GF-D8 (cell line): ENCODE data around the gene OR6Q1.

Source experiments
- DNase-seq: peaks from one replicate; lab custom pipeline; 2025; lab: John Stamatoyannopoulos, UW

The OR6Q1 gene

GRCh38 chr11:58058276-58059006 lies 27.7 kb downstream of the OR6Q1 start:
- no peak for DNase-seq

GRCh38 chr11:58059007-58059350 lies 28.2 kb downstream of the OR6Q1 start:
- DNase-seq, result no peak

- no peak for DNase-seq
Measured at GRCh38 chr11:58060535-58060934, 29.8 kb downstream of the OR6Q1 start.

GRCh38 chr11:58060939-58061672 lies 30.4 kb downstream of the OR6Q1 start:
- no peak for DNase-seq

- DNase-seq, result no peak
Measured at GRCh38 chr11:58061813-58062212, 31.1 kb downstream of the OR6Q1 start.

- no peak for DNase-seq
Measured at GRCh38 chr11:58067685-58068084, 36.9 kb downstream of the OR6Q1 start.

- no peak for DNase-seq
Measured at GRCh38 chr11:58068655-58069054, 37.9 kb downstream of the OR6Q1 start.

GRCh38 chr11:58070585-58070984 lies 39.8 kb downstream of the OR6Q1 start:
- no peak for DNase-seq

- no peak for DNase-seq
Measured at GRCh38 chr11:58075781-58076180, 45.0 kb downstream of the OR6Q1 start.
